ENCODE data around the gene CDC40. TPM values are rescaled to one million over a fixed set of nuclear protein-coding genes. Genes with fewer than 3 reads are reported as not detected.

Gene CDC40
- polyA plus RNA-seq, 1 experiment = 9.1 TPM

DNA sequence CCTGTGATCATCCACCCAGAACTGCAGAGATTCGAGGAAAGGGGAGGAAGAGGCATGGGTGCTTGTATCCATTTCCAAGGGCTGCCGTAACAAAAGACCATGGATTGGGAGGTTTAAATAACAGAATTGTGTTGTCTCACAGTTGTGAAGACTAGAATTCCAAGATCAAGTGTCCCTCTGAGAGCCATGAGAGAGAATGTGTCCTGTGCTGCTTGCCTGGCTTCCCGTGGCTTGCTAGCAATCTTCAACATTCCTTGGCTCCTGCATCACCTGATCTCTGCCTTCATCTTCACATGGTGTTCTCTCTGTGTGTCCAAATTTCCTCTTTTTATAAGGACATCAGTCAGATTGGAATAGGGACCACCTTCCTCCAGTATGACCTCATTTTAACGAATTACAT, 69.8 kb downstream of the CDC40 start:
- H3K4me3 ChIP-seq (ENCODE audit: low read depth, low read length) = no peak overlapping the region
- CTCF ChIA-PET = no interaction called here
- POLR2A ChIA-PET = no interaction called here
- TF ChIP-seq, protein P1, sequence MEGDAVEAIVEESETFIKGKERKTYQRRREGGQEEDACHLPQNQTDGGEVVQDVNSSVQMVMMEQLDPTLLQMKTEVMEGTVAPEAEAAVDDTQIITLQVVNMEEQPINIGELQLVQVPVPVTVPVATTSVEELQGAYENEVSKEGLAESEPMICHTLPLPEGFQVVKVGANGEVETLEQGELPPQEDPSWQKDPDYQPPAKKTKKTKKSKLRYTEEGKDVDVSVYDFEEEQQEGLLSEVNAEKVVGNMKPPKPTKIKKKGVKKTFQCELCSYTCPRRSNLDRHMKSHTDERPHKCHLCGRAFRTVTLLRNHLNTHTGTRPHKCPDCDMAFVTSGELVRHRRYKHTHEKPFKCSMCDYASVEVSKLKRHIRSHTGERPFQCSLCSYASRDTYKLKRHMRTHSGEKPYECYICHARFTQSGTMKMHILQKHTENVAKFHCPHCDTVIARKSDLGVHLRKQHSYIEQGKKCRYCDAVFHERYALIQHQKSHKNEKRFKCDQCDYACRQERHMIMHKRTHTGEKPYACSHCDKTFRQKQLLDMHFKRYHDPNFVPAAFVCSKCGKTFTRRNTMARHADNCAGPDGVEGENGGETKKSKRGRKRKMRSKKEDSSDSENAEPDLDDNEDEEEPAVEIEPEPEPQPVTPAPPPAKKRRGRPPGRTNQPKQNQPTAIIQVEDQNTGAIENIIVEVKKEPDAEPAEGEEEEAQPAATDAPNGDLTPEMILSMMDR (IDR thresholded peaks at IDR 0.05; ENCODE audit: insufficient read depth, low read depth, low read length) = no peak
- H3K27me3 ChIP-seq (ENCODE audit: control insufficient read depth, insufficient read depth, low read length) = no peaks in the 10 kb centered on the region
- DNase-seq (ENCODE audit: low read depth) = no peak
- no peaks in the 10 kb centered on the region for H3K36me3 ChIP-seq (ENCODE audit: control insufficient read depth, insufficient read depth, low read length)

DNA sequence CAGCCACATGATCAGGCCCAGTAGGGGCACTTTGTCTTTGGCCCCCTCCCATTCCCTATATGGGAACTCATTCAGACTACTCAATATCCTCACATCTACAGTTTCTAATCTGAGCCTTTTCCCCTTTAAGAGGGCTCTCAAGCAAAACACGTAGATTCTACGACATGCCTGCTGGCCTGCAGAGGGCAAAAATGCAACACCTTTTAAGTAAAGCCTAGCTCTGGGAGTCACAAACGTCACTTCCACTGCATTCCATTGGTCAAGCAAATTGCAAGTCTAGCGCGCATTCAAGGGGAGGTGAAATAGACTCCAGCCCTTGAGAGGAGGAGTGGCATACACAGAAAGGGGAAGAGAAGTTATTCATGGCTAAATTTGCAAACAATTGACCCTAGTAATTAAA, 70.6 kb downstream of the CDC40 start:
- no peak overlapping the region for H3K4me3 ChIP-seq (ENCODE audit: low read depth, low read length)
- CTCF ChIA-PET = no interaction called here
- POLR2A ChIA-PET = no interaction called here
- no peaks in the 10 kb centered on the region for H3K36me3 ChIP-seq (ENCODE audit: control insufficient read depth, insufficient read depth, low read length)
- TF ChIP-seq, protein P1 (IDR thresholded peaks at IDR 0.05; ENCODE audit: insufficient read depth, low read depth, low read length) = no peak
- no peak for DNase-seq (ENCODE audit: low read depth)
- no peaks in the 10 kb centered on the region for H3K27me3 ChIP-seq (ENCODE audit: control insufficient read depth, insufficient read depth, low read length)

DNA sequence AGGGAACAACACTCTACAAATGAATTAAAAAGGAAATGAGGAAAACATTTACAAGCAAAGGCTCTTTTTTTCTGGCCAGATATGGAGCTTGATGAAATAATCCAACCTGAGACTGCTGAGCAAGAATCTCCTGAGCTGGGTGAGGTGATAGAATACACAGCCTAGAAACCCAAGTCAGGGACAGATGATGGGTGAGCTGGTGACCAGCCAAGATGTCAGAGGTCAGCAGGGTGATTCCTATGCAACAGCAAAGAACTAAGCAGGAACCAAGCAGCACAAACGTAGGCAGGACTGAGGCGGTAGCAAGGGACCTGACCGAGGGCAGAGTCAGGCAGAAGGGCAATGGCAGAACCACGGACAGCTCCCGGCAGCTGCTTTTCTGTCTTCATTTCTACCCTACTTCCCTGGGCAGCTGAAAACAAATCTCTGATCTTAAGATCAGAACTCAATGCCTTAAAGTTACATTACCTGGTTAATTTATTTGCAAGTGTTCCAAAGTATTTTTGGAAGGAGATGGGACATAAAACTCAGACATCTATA, 75.1 kb downstream of the CDC40 start:
- POLR2A ChIA-PET = no interaction called here
- TF ChIP-seq, protein P1 (IDR thresholded peaks at IDR 0.05; ENCODE audit: insufficient read depth, low read depth, low read length) = no peak
- CTCF ChIA-PET = interaction anchor here (1.3 kb wide), 1 partner anchor 87 kb away, joined by 4 read pairs; no protein-coding TSS in a partner anchor

DNA sequence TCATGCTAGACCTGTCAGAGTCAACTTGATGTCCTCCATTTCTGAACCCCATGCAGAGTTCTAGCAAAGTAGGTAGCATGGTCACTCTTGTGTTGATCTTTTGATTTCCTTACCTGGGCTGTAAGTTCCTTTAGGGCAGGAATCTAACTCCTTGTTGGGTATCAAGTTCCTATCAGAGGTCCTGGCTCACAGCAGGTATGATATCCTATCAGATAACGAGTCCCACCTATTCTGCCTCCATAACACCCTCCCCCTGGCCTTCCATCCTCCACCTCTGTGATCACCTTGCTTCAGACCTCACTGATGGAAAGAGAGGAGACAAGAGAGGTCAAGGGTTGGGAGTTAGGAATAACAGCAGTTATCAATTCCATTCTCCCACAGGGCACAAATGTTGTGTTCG, 76.1 kb downstream of the CDC40 start:
- Histone ChIP-seq H3K36me3 (ENCODE audit: control insufficient read depth, insufficient read depth, low read length) (no peaks in the 10 kb centered on the region), H3K4me3 (ENCODE audit: low read depth, low read length) (no peak overlapping the region), H3K27me3 (ENCODE audit: control insufficient read depth, insufficient read depth, low read length) (no peaks in the 10 kb centered on the region)
- TF ChIP-seq, protein P1 (IDR thresholded peaks at IDR 0.05; ENCODE audit: insufficient read depth, low read depth, low read length) = no peak
- no peak for DNase-seq (ENCODE audit: low read depth)
- POLR2A ChIA-PET = no interaction called here
- CTCF ChIA-PET = interaction anchor here (1.3 kb wide), 1 partner anchor 86 kb away, joined by 4 read pairs; no protein-coding TSS in a partner anchor

More for the DNA sequence above, 75.1 kb downstream of the CDC40 start:
- Histone ChIP-seq H3K27me3 (ENCODE audit: control insufficient read depth, insufficient read depth, low read length) (no peaks in the 10 kb centered on the region), H3K4me3 (ENCODE audit: low read depth, low read length) (no peak overlapping the region), H3K36me3 (ENCODE audit: control insufficient read depth, insufficient read depth, low read length) (no peaks in the 10 kb centered on the region)
- no peak for DNase-seq (ENCODE audit: low read depth)

DNA sequence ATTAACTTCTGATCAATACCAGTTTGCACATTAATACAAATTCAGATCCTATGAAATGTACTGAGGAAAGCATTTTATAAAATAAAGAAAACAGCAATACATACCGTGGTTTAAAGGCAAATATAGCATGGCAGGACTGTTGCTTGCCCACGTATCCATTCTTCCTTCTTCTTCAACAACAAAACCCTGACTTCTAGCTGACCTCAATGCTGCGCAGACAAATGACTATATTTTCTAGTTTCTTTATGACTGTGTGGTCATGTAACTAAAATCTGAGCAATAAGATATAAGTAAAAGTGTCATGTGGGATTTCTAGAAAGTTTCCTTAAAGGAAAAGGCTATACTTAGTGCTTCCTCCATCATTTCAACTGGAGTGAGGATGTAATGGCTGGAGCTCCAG, 85.0 kb downstream of the CDC40 start:
- H3K27me3 ChIP-seq (ENCODE audit: control insufficient read depth, insufficient read depth, low read length) = no peaks in the 10 kb centered on the region
- DNase-seq (ENCODE audit: low read depth) = no peak
- no peaks in the 10 kb centered on the region for H3K36me3 ChIP-seq (ENCODE audit: control insufficient read depth, insufficient read depth, low read length)
- TF ChIP-seq, protein P1 (IDR thresholded peaks at IDR 0.05; ENCODE audit: insufficient read depth, low read depth, low read length) = no peak
- H3K4me3 ChIP-seq (ENCODE audit: low read depth, low read length) = no peak overlapping the region
- ChIA-PET POLR2A (no interaction called here), CTCF (no interaction called here)

All from BJ (cell line).